ENCODE data around the gene TTLL5. TPM values are rescaled to one million over a fixed set of nuclear protein-coding genes. Genes with fewer than 3 reads are reported as not detected.

TTLL5 gene
- total RNA-seq, 1 donor from 2014 or later, result 26.0 TPM

- H3K27me3 ChIP-seq, result no peaks in the 10 kb centered on the region
- no peak for DNase-seq
- no peak for TF ChIP-seq CTCF (IDR thresholded peaks at IDR 0.05)
- H3K4me3 ChIP-seq, result no peak overlapping the region
- no peak overlapping the region for H3K27ac ChIP-seq
- no peaks in the 10 kb centered on the region for H3K9me3 ChIP-seq
- intact Hi-C loops (cut with DNase I), result no loop called here
- H3K36me3 ChIP-seq, result peaks cover 21% of the 10 kb centered on the region
- ATAC-seq, result no peak
- H3K4me1 ChIP-seq, result no peaks in the 10 kb centered on the region
Observed at GRCh38 chr14:75764020-75764419, 103.0 kb downstream of the TTLL5 start.

GRCh38 chr14:75769047-75769685 lies 108.1 kb downstream of the TTLL5 start:
- intact Hi-C loops (cut with DNase I), result no loop called here
- ATAC-seq (no peak), DNase-seq (no peak)
- no peaks in the 10 kb centered on the region for H3K27me3 ChIP-seq
- H3K4me1 ChIP-seq, result no peaks in the 10 kb centered on the region
- no peaks in the 10 kb centered on the region for H3K9me3 ChIP-seq
- no peak overlapping the region for H3K27ac ChIP-seq
- H3K36me3 ChIP-seq, result peaks cover 33% of the 10 kb centered on the region
- no peak overlapping the region for H3K4me3 ChIP-seq
- no peak for TF ChIP-seq CTCF (IDR thresholded peaks at IDR 0.05)

- intact Hi-C loops (cut with DNase I), result no loop called here
- Histone ChIP-seq H3K27ac (no peak overlapping the region), H3K27me3 (no peaks in the 10 kb centered on the region), H3K9me3 (no peaks in the 10 kb centered on the region), H3K36me3 (peaks cover 26% of the 10 kb centered on the region), H3K4me1 (no peaks in the 10 kb centered on the region), H3K4me3 (no peak overlapping the region)
- no peak for ATAC-seq
- no peak for TF ChIP-seq CTCF (IDR thresholded peaks at IDR 0.05)
- no peak for DNase-seq
Observed at GRCh38 chr14:75770635-75771034, 109.6 kb downstream of the TTLL5 start.

- ATAC-seq (no peak), DNase-seq (no peak)
- no peaks in the 10 kb centered on the region for H3K27me3 ChIP-seq
- H3K4me1 ChIP-seq, result no peaks in the 10 kb centered on the region
- H3K4me3 ChIP-seq, result no peak overlapping the region
- no peak overlapping the region for H3K27ac ChIP-seq
- no peaks in the 10 kb centered on the region for H3K9me3 ChIP-seq
- H3K36me3 ChIP-seq, result peaks cover 26% of the 10 kb centered on the region
- intact Hi-C loops (cut with DNase I), result no loop called here
- no peak for TF ChIP-seq CTCF (IDR thresholded peaks at IDR 0.05)
Observed at GRCh38 chr14:75771595-75771994, 110.5 kb downstream of the TTLL5 start.

- Histone ChIP-seq H3K4me1 (no peaks in the 10 kb centered on the region), H3K9me3 (no peaks in the 10 kb centered on the region), H3K27me3 (no peaks in the 10 kb centered on the region), H3K4me3 (no peak overlapping the region), H3K36me3 (peaks cover 34% of the 10 kb centered on the region), H3K27ac (no peak overlapping the region)
- no peak for TF ChIP-seq CTCF (IDR thresholded peaks at IDR 0.05)
- ATAC-seq, result no peak
- intact Hi-C loops (cut with DNase I), result no loop called here
- no peak for DNase-seq
Observed at GRCh38 chr14:75773046-75773445, 112.0 kb downstream of the TTLL5 start.

GRCh38 chr14:75781096-75781495 lies 120.0 kb downstream of the TTLL5 start:
- intact Hi-C loops (cut with DNase I), result no loop called here
- Histone ChIP-seq H3K36me3 (peaks cover 44% of the 10 kb centered on the region), H3K27me3 (no peaks in the 10 kb centered on the region), H3K4me3 (no peak overlapping the region), H3K9me3 (no peaks in the 10 kb centered on the region), H3K4me1 (no peaks in the 10 kb centered on the region), H3K27ac (no peak overlapping the region)
- no peak for ATAC-seq
- TF ChIP-seq CTCF (IDR thresholded peaks at IDR 0.05), result no peak
- DNase-seq, result no peak

Data from upper lobe of right lung (tissue), 1 donor.